Measurements from ENCODE around the gene CCDC57.
A peak's percentile ranks its signal among the peaks of the same experiment; 100 is the strongest.

CCDC57 gene

GRCh38 chr17:82077617-82078358 is 134.9 kb downstream of the CCDC57 start:
- DNase-seq, result no peak

GRCh38 chr17:82076785-82077591 is 135.7 kb downstream of the CCDC57 start:
- no peak for DNase-seq

- no peak for DNase-seq
These were observed 136.4 kb downstream of the CCDC57 start for GRCh38 chr17:82076018-82076784.

- no peak for DNase-seq
These were observed 139.2 kb downstream of the CCDC57 start for GRCh38 chr17:82073446-82073845.

GRCh38 chr17:82072827-82073226 is 139.8 kb downstream of the CCDC57 start:
- DNase-seq, result no peak

GRCh38 chr17:82070611-82071010 is 142.0 kb downstream of the CCDC57 start:
- DNase-seq, result no peak

- DNase-seq, result peak; percentile 81
These were observed 146.9 kb downstream of the CCDC57 start, which contains the start of gene DUS1L for GRCh38 chr17:82065638-82066303. Gene DUS1L (minus strand): TSS chr17:82065804. CDS start chr17:82065059, 745 bp downstream.

GRCh38 chr17:82065193-82065637 is 147.4 kb downstream of the CCDC57 start:
- DNase-seq, result no peak

- DNase-seq, result no peak
These were observed 148.0 kb downstream of the CCDC57 start for GRCh38 chr17:82064433-82065192.

GRCh38 chr17:82063424-82064415 is 148.9 kb downstream of the CCDC57 start:
- DNase-seq, result no peak

GRCh38 chr17:82062984-82063368 is 149.7 kb downstream of the CCDC57 start:
- DNase-seq, result no peak

- DNase-seq, result no peak
These were observed 150.3 kb downstream of the CCDC57 start for GRCh38 chr17:82062076-82062983.

GRCh38 chr17:82061047-82061925 is 151.4 kb downstream of the CCDC57 start:
- DNase-seq, result no peak

- DNase-seq, result no peak
These were observed 152.0 kb downstream of the CCDC57 start for GRCh38 chr17:82060614-82061013.

GRCh38 chr17:82060001-82060380 is 152.7 kb downstream of the CCDC57 start:
- no peak for DNase-seq

- no peak for DNase-seq
These were observed 153.2 kb downstream of the CCDC57 start for GRCh38 chr17:82059272-82060000.

- DNase-seq, result no peak
These were observed 153.8 kb downstream of the CCDC57 start for GRCh38 chr17:82058855-82059249.
